ENCODE data around the gene RBM4B.

RBM4B gene

DNA sequence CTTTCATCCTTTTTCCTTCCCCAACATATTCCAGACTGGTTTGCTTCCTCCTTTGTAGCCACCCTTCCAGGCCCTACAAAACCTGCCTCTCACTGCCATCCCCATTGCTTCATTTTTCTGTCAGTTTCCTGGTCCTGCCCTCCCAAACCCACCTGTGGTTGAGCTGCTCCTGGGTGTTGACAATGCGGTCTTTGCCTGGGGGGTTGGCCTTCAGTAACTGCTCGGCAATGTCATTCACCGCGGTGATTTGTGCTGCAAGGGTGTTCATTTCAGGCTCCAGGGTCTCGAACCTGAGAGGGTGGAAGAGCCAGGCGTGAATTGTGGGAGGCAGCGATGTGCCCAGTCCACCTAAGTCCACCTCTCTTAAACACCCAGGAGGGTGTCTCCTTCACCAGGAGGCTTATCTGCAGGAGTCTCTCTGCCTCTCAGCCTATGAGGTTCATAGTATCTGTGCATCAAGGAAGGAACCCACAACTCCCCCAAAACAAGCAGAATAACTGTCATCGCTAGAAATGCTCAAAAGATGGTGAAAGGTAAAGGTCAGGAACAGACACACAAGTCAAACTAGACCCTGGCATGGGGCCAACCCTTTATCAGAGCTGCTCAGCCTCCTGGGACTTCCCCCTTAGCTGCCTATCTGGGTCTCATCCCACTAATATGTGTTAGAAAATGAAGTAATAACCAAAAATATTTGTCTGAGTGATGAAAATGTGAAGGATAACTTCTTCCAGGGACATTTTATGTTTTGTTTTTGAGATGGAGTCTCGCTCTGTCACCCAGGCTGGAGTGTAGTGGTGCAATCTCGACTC lies 23.9 kb upstream of the RBM4B start:
- H3K9me3 ChIP-seq (replicated peaks; ENCODE audit: insufficient read depth, low read length) = no peaks in the 10 kb centered on the region
- no peak for DNase-seq
- H4K20me1 ChIP-seq (ENCODE audit: insufficient read depth, low read length) = no peaks in the 10 kb centered on the region
- H2AFZ ChIP-seq (ENCODE audit: low read length) = no peak overlapping the region
- no peaks in the 10 kb centered on the region for H3K4me1 ChIP-seq (ENCODE audit: low read length)
- no peak overlapping the region for H3K4me3 ChIP-seq (ENCODE audit: low read length)
- H3K4me2 ChIP-seq (ENCODE audit: low read depth, low read length) = no peak overlapping the region
- H3K36me3 ChIP-seq (replicated peaks; ENCODE audit: insufficient read depth, low read length) = no peaks in the 10 kb centered on the region
- H3K27me3 ChIP-seq (replicated peaks; ENCODE audit: insufficient read depth, low read length) = no peaks in the 10 kb centered on the region
- H3K79me2 ChIP-seq (ENCODE audit: low read length) = no peaks in the 10 kb centered on the region
- H3K9ac ChIP-seq (ENCODE audit: low read length) = no peak overlapping the region
- H3K9me2 ChIP-seq (replicated peaks; ENCODE audit: insufficient read depth, low read length) = no peaks in the 10 kb centered on the region
- no peaks in the 10 kb centered on the region for H3F3A ChIP-seq (ENCODE audit: insufficient read depth, low read length)
- H3K27ac ChIP-seq (ENCODE audit: low read length) = no peak overlapping the region
- TF ChIP-seq EZH2 (optimal IDR thresholded peaks at IDR 0.05; ENCODE audit: low read depth, low read length) (no peak), EZH2phosphoT487 (IDR thresholded peaks at IDR 0.05; ENCODE audit: low read length) (no peak)
- TF ChIP-seq, protein P1, sequence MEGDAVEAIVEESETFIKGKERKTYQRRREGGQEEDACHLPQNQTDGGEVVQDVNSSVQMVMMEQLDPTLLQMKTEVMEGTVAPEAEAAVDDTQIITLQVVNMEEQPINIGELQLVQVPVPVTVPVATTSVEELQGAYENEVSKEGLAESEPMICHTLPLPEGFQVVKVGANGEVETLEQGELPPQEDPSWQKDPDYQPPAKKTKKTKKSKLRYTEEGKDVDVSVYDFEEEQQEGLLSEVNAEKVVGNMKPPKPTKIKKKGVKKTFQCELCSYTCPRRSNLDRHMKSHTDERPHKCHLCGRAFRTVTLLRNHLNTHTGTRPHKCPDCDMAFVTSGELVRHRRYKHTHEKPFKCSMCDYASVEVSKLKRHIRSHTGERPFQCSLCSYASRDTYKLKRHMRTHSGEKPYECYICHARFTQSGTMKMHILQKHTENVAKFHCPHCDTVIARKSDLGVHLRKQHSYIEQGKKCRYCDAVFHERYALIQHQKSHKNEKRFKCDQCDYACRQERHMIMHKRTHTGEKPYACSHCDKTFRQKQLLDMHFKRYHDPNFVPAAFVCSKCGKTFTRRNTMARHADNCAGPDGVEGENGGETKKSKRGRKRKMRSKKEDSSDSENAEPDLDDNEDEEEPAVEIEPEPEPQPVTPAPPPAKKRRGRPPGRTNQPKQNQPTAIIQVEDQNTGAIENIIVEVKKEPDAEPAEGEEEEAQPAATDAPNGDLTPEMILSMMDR (IDR thresholded peaks at IDR 0.05; ENCODE audit: low read length) = no peak

DNA sequence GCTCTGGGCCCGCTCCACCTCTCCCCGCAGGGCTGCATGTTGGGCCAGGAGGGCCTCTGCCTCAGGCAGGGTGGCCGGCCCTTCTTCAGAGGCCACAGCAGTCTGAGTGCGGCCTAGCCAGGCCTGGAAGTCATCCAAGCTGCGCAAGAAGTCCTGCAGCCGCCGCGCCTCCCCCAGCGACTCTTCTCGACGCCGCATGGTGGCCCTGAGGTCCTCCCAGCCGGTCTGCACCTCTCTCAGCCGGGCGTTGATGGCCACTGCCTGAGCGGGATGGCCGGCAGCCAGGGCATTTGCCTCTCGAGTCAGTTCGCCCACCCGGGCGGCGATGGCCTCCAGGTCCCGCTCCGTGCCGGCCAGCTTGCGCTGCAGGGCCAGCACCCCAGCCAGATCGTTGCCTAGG lies 23.1 kb upstream of the RBM4B start:
- H4K20me1 ChIP-seq (ENCODE audit: insufficient read depth, low read length) = no peaks in the 10 kb centered on the region
- H3K9ac ChIP-seq (ENCODE audit: low read length) = no peak overlapping the region
- H3F3A ChIP-seq (ENCODE audit: insufficient read depth, low read length) = no peaks in the 10 kb centered on the region
- no peaks in the 10 kb centered on the region for H3K9me3 ChIP-seq (replicated peaks; ENCODE audit: insufficient read depth, low read length)
- H3K4me1 ChIP-seq (ENCODE audit: low read length) = no peaks in the 10 kb centered on the region
- no peak overlapping the region for H3K4me2 ChIP-seq (ENCODE audit: low read depth, low read length)
- no peak overlapping the region for H2AFZ ChIP-seq (ENCODE audit: low read length)
- DNase-seq = no peak
- no peaks in the 10 kb centered on the region for H3K79me2 ChIP-seq (ENCODE audit: low read length)
- no peak for TF ChIP-seq EZH2 (optimal IDR thresholded peaks at IDR 0.05; ENCODE audit: low read depth, low read length)
- TF ChIP-seq EZH2phosphoT487 (IDR thresholded peaks at IDR 0.05; ENCODE audit: low read length) = no peak
- TF ChIP-seq, protein P1 (IDR thresholded peaks at IDR 0.05; ENCODE audit: low read length) = no peak
- no peaks in the 10 kb centered on the region for H3K9me2 ChIP-seq (replicated peaks; ENCODE audit: insufficient read depth, low read length)
- no peak overlapping the region for H3K27ac ChIP-seq (ENCODE audit: low read length)
- H3K4me3 ChIP-seq (ENCODE audit: low read length) = no peak overlapping the region
- no peaks in the 10 kb centered on the region for H3K36me3 ChIP-seq (replicated peaks; ENCODE audit: insufficient read depth, low read length)
- H3K27me3 ChIP-seq (replicated peaks; ENCODE audit: insufficient read depth, low read length) = no peaks in the 10 kb centered on the region

DNA sequence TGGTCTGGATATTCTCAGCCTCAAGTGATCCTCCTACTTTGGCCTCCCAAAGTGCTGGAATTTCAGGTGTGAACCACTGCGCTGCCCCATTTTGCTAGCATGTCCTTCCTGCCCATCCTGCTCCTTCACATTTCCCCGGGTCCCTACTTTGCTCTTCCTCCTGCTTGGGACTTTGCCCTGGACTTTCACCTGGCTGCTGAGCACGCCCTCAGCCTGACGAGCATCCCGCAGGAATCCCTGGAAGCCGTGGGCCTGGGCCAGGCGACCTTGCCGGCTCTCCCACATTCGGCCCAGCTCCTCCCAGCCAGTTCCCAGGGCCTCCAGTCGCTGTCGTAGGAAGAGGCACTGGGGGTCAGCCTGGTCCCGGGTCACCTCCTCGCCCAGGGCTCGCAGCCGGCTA lies 22.6 kb upstream of the RBM4B start:
- DNase-seq = no peak
- Histone ChIP-seq H3K9ac (ENCODE audit: low read length) (no peak overlapping the region), H3K4me1 (ENCODE audit: low read length) (no peaks in the 10 kb centered on the region), H3K9me2 (replicated peaks; ENCODE audit: insufficient read depth, low read length) (no peaks in the 10 kb centered on the region), H4K20me1 (ENCODE audit: insufficient read depth, low read length) (no peaks in the 10 kb centered on the region), H3K79me2 (ENCODE audit: low read length) (no peaks in the 10 kb centered on the region), H3K4me3 (ENCODE audit: low read length) (no peak overlapping the region), H3K4me2 (ENCODE audit: low read depth, low read length) (no peak overlapping the region), H2AFZ (ENCODE audit: low read length) (no peak overlapping the region), H3K27me3 (replicated peaks; ENCODE audit: insufficient read depth, low read length) (no peaks in the 10 kb centered on the region), H3F3A (ENCODE audit: insufficient read depth, low read length) (no peaks in the 10 kb centered on the region), H3K9me3 (replicated peaks; ENCODE audit: insufficient read depth, low read length) (no peaks in the 10 kb centered on the region), H3K36me3 (replicated peaks; ENCODE audit: insufficient read depth, low read length) (no peaks in the 10 kb centered on the region), H3K27ac (ENCODE audit: low read length) (no peak overlapping the region)
- TF ChIP-seq EZH2 (optimal IDR thresholded peaks at IDR 0.05; ENCODE audit: low read depth, low read length) = no peak
- no peak for TF ChIP-seq EZH2phosphoT487 (IDR thresholded peaks at IDR 0.05; ENCODE audit: low read length)
- TF ChIP-seq, protein P1 (IDR thresholded peaks at IDR 0.05; ENCODE audit: low read length) = no peak
